OCI-M2 (cell line): ENCODE results near the gene GREB1.

Experiments
- DNase-seq: peaks from one replicate; lab custom pipeline; 2025; ENCODE audit not compliant: unreplicated experiment; lab: John Stamatoyannopoulos, UW

GREB1 gene

GRCh38 chr2:11559066-11559785 lies 25.4 kb downstream of the GREB1 start:
- no peak for DNase-seq

GRCh38 chr2:11559786-11560155 lies 25.9 kb downstream of the GREB1 start:
- DNase-seq = no peak

- no peak for DNase-seq
Measured at GRCh38 chr2:11560806-11561205, 27.0 kb downstream of the GREB1 start.

DNA sequence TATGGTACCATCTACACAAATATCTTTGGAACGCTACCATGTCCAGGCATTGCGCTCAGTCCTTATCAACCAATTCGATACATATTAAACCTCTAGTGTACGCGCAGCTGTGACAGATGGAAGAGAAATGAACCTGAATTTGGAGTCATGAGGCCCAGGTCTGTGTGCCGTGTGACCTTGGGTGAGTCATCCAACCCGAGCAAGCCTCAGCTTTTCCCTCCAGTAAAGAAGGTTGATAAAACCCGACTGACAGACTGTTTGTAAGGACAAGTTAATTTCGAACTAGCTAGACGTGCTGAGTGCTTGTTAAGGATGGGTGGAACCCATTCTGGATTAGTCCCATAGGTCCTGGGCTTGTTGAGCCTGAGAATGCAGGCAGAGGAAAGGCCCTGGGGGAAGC lies 28.2 kb downstream of the GREB1 start:
- no peak for DNase-seq

GRCh38 chr2:11562476-11562875 lies 28.6 kb downstream of the GREB1 start:
- DNase-seq = no peak

- DNase-seq = no peak
Measured at GRCh38 chr2:11563784-11564666, 30.2 kb downstream of the GREB1 start.

GRCh38 chr2:11564816-11565567 lies 31.1 kb downstream of the GREB1 start:
- DNase-seq = no peak

DNA sequence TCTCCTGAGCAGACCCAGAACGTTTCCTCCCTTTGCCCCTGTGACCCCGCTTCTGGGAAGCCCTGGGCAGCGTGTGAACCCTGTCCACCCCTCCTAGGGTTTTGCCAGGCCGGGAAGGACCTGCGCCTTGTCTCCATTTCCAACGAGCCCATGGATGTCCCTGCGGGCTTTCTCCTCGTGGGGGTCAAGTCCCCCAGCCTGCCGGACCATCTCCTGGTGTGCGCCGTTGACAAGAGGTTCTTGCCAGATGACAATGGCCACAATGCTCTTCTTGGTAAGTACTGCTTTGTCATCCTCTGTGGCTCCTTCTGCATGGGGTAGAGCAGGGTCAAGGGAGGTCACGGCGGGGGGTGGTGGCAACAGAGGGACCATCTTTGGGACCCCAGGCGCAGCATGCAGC lies 32.5 kb downstream of the GREB1 start:
- no peak for DNase-seq

GRCh38 chr2:11567631-11568031 lies 33.8 kb downstream of the GREB1 start:
- DNase-seq = no peak

GRCh38 chr2:11568436-11568835 lies 34.6 kb downstream of the GREB1 start:
- no peak for DNase-seq

DNA sequence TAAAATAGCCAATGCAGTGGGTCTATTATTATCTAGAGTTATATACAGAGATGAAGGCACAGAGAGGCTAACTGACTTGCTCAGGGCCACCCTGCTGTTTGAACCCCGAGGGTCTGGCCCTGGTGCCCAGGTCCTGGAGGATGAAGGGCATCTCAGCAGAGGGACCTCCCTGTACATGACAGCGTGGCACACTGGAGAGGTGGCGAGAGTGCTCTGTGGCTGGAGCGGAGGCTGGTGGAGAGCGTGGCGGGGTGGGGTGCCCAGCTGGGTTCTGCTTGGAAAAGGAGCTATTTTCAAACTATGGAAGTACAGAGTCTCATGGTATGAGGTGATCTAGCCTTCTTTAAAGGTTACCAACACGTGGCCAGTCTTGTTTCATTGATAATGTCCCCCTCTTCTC lies 35.8 kb downstream of the GREB1 start:
- DNase-seq = no peak

- DNase-seq = no peak
Measured at GRCh38 chr2:11571170-11571569, 37.3 kb downstream of the GREB1 start.

DNA sequence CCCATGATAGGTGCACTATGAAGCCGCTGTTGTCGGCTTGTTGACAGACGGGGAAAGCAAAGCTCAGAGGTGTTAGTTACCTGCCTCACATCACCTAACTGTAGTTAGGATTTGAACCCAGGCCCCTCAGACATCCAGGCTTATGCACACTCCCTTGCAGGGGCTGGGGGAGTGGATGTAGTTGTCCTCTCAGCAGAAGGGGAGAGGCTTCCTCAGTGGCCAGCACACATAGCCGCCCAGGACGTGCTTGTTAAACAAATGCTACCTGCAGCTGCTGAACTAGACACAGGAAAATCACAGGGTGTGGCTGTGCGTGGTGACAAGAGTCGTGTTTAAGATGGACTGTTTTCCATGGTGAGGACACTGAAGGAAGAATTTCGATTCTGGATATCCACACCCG lies 39.2 kb downstream of the GREB1 start:
- no peak for DNase-seq

GRCh38 chr2:11573418-11574175 lies 39.8 kb downstream of the GREB1 start:
- no peak for DNase-seq

- no peak for DNase-seq
Measured at GRCh38 chr2:11574176-11575046, 40.6 kb downstream of the GREB1 start.

DNA sequence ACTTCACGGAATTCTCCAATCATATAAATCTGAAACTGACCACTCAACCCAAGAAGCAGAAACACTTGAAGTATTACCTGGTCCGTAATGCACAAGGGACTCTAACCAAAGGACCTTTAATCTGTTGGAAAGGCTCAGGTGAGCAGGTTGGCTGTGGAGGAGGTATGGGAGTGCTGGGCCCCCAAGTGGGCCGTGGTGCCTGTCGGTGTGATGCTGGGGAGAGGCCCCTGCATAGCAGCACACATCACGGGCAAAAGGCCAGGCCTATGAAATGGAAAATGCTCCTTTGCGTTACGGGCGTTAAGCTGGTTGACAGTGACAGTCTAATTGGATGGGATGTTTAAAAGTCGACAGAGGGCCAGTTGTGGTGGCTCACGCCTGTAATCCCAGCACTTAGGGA lies 42.6 kb downstream of the GREB1 start:
- no peak for DNase-seq

DNA sequence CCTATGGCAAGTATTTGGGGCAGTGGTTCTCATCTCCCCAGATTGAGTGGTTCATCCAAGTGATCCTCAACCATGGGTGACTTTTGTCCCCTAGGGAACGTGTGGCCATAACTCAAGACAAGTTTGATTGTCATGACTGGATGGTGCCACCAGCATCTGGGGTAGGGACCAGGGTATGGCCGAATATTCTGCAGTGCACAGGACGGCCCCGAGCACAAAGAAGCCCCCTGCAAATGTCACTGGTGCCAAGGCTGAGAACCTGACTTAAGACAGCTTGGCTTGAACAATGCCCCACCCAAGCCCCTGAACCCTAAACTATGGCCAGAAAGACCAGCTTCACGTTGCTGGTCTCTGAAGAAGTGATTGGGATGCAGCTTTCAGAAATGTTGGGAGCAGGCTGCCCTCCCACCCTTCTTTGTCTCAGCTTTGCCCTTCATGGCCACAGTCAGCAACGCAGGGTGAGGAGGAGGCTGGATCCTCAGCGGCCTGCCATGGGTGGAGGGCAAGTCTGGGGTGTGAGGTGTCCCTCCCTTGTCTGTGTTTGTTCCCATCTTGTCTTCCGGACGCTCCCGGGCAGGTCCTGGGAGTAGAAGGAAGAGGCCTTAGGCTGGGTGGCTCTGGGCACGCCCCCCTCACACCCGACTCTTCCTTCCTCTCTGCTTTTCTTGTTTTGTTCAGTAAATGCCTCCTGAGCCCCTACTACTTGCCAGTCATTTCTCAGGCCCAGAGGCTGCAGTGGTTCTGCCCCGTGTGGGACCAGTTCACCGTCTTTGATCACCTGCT lies 43.4 kb downstream of the GREB1 start:
- no peak for DNase-seq

DNA sequence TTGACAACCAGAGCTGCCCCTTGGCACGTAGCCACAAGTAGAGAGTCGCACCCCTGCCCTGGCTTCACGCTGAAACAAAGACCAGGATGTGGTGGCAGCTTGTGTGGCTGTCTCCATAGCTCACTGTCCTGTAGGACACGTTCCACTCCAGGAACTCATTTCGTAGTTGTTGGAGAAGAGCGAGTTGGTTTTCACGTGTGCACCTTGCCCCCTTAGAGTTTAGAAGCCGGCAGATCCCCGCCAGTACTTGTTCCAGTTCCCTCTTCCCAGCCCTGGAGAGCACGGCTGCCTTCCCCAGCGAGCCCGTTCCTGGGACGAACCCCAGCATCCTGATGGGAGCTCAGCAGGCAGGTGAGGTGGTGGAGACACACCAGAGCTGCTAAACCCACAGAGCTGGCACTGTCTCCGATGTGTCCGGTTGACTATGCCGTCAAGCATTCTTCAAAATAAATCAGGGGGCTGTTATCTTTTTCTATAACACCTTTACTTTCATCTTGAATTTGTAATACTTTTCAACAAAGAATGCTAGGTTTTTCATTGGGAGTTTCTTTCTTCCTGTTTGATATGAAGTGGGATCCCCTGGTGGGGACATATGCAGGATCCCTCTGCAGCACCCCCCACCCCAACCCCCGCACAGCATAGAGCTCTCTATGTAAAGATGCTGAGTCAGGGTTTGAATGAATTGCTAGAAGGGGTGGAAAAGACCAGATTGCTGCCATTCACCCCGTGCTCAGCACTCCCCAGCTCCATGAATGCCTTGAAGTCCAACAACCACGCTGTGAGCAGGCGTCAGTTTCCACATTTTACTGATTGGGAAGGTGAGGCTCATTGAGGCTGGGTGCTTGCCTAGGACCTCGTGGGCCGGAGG lies 44.5 kb downstream of the GREB1 start:
- DNase-seq = no peak
